Fibroblast of pulmonary artery (primary cell): Measurements from ENCODE around the gene OSTN.

Source experiments
- DNase-seq: peaks from one replicate; pipeline ENCODE4 v3.0.0-alpha.2; 2010; ENCODE audit warnings: low read depth
- H3K4me3 ChIP-seq: replicated peaks from 2 replicates; pipeline ENCODE4 v1.5.1; 2011; ENCODE audit warnings: low read depth, mild to moderate bottlenecking, control low read depth, low read length, moderate library complexity
- CTCF ChIP-seq: IDR thresholded peaks from 2 replicates; pipeline ENCODE4 v1.5.1; 2011; ENCODE audit warnings: mild to moderate bottlenecking, control low read depth, low read length, inconsistent platforms; ENCODE audit errors: missing control alignments

OSTN gene

GRCh38 chr3:191296041-191296541, 97.0 kb downstream of the OSTN start:
- no peak for TF ChIP-seq CTCF
- H3K4me3 ChIP-seq: no peak overlapping the region
- DNase-seq: no peak

GRCh38 chr3:191298846-191299245, 99.8 kb downstream of the OSTN start:
- no peak for DNase-seq
- no peak overlapping the region for H3K4me3 ChIP-seq
- no peak for TF ChIP-seq CTCF

- DNase-seq: no peak
- TF ChIP-seq CTCF: no peak
- H3K4me3 ChIP-seq: no peak overlapping the region
Measured at GRCh38 chr3:191300422-191300821, 101.4 kb downstream of the OSTN start.

- no peak for TF ChIP-seq CTCF
- H3K4me3 ChIP-seq: no peak overlapping the region
- no peak for DNase-seq
Measured at GRCh38 chr3:191301017-191301416, 102.0 kb downstream of the OSTN start.

- no peak for TF ChIP-seq CTCF
- no peak overlapping the region for H3K4me3 ChIP-seq
- no peak for DNase-seq
Measured at GRCh38 chr3:191301782-191302411, 102.9 kb downstream of the OSTN start.

- no peak overlapping the region for H3K4me3 ChIP-seq
- no peak for TF ChIP-seq CTCF
- DNase-seq: no peak
Measured at GRCh38 chr3:191302451-191302850, 103.4 kb downstream of the OSTN start.

GRCh38 chr3:191303596-191303995, 104.6 kb downstream of the OSTN start:
- TF ChIP-seq CTCF: no peak
- DNase-seq: no peak
- no peak overlapping the region for H3K4me3 ChIP-seq
